ENCODE results near the gene PPP2CA. TPM values are rescaled to one million over a fixed set of nuclear protein-coding genes. Genes with fewer than 3 reads are reported as not detected.

The PPP2CA gene
- total and polyA plus RNA-seq, 10 donors, result 23.5 to 175 (median 105) TPM

- no peak for TF ChIP-seq CTCF (IDR thresholded peaks at IDR 0.05 in 8 of 11, conservative IDR thresholded peaks at IDR 0.05 in 3 of 11)
- peak in 1 of 3 donors; percentile 48 for TF ChIP-seq POLR2AphosphoS5 (IDR thresholded peaks at IDR 0.05)
- Histone ChIP-seq H3K4me3 (no peak overlapping the region), H3K4me1 (peaks cover 4 to 45% (median 29%) of the 10 kb centered on the region in 6 donors), H3K27me3 (replicated peaks in 1 of 7) (no peaks in the 10 kb centered on the region), H3K9me3 (no peaks in the 10 kb centered on the region), H3K36me3 (peaks cover 0 to 100% (median 65%) of the 10 kb centered on the region in 6 donors), H3K27ac (peak overlapping the region in 2 of 8 donors; percentile 51 to 75)
- WGBS, 5 donors, result 95 to 100% (median 96%) methylated on average over 3 of the region's 3 CpGs
- no peak for DNase-seq
- intact Hi-C loops (cut with DNase I; ENCODE audit: low total_unique reads), result no loop called here
Observed at GRCh38 chr5:134151723-134152122, 74.2 kb downstream of the PPP2CA start.

GRCh38 chr5:134149571-134150303 is 76.1 kb downstream of the PPP2CA start:
- intact Hi-C loops (cut with DNase I; ENCODE audit: low total_unique reads), result loop anchor here (5.0 kb wide), 1 partner anchor 47 kb away; no protein-coding TSS in a partner anchor
- 73 to 86% (median 79%) methylated on average over 4 of the region's 4 CpGs for WGBS, 5 donors
- H3K36me3 ChIP-seq, result peaks cover 0 to 100% (median 68%) of the 10 kb centered on the region in 6 donors

GRCh38 chr5:134148986-134149539 is 76.8 kb downstream of the PPP2CA start:
- H3K4me3 ChIP-seq, result no peak overlapping the region
- H3K27me3 ChIP-seq (replicated peaks in 1 of 7), result no peaks in the 10 kb centered on the region
- H3K4me1 ChIP-seq, result peaks cover 5 to 64% (median 35%) of the 10 kb centered on the region in 6 donors
- 90 to 94% (median 93%) methylated on average over 6 of the region's 6 CpGs for WGBS, 5 donors
- no peaks in the 10 kb centered on the region for H3K9me3 ChIP-seq
- H3K36me3 ChIP-seq, result peaks cover 0 to 100% (median 67%) of the 10 kb centered on the region in 6 donors
- intact Hi-C loops (cut with DNase I; ENCODE audit: low total_unique reads), result loop anchor here (5.0 kb wide), 1 partner anchor 47 kb away; no protein-coding TSS in a partner anchor
- no peak for DNase-seq
- peak overlapping the region in 1 of 8 donors; percentile 75 for H3K27ac ChIP-seq
- TF ChIP-seq POLR2A (IDR thresholded peaks at IDR 0.05), result no peak
- TF ChIP-seq POLR2AphosphoS5 (IDR thresholded peaks at IDR 0.05), result peak in 1 of 3 donors; percentile 22
- no peak for TF ChIP-seq CTCF (IDR thresholded peaks at IDR 0.05 in 8 of 11, conservative IDR thresholded peaks at IDR 0.05 in 3 of 11)

More at GRCh38 chr5:134149571-134150303, 76.1 kb downstream of the PPP2CA start:
- Histone ChIP-seq H3K4me1 (peaks cover 5 to 61% (median 35%) of the 10 kb centered on the region in 6 donors), H3K4me3 (no peak overlapping the region), H3K9me3 (no peaks in the 10 kb centered on the region), H3K27ac (peak overlapping the region in 6 of 8 donors; percentile 51 to 75 (median 68)), H3K27me3 (replicated peaks in 1 of 7) (no peaks in the 10 kb centered on the region)
- peak; percentile 27 for DNase-seq
- no peak for TF ChIP-seq CTCF (IDR thresholded peaks at IDR 0.05 in 8 of 11, conservative IDR thresholded peaks at IDR 0.05 in 3 of 11)
- peak in 1 of 3 donors; percentile 54 for TF ChIP-seq POLR2AphosphoS5 (IDR thresholded peaks at IDR 0.05)
- no peak for TF ChIP-seq POLR2A (IDR thresholded peaks at IDR 0.05)

- Histone ChIP-seq H3K27ac (no peak overlapping the region), H3K4me1 (peaks cover 5 to 68% (median 35%) of the 10 kb centered on the region in 6 donors), H3K4me3 (no peak overlapping the region), H3K36me3 (peaks cover 0 to 100% (median 68%) of the 10 kb centered on the region in 6 donors), H3K27me3 (replicated peaks in 1 of 7) (no peaks in the 10 kb centered on the region), H3K9me3 (no peaks in the 10 kb centered on the region)
- 58 to 80% (median 72%) methylated on average over 2 of the region's 2 CpGs for WGBS, 5 donors
- no peak for DNase-seq
- intact Hi-C loops (cut with DNase I; ENCODE audit: low total_unique reads), result loop anchor here (5.0 kb wide), 1 partner anchor 46 kb away; no protein-coding TSS in a partner anchor
- TF ChIP-seq CTCF (IDR thresholded peaks at IDR 0.05 in 8 of 11, conservative IDR thresholded peaks at IDR 0.05 in 3 of 11) (no peak), POLR2AphosphoS5 (IDR thresholded peaks at IDR 0.05) (peak in 1 of 3 donors; percentile 58)
Observed at GRCh38 chr5:134148316-134148715, 77.6 kb downstream of the PPP2CA start.

All from spleen (tissue), 11 donors.